DMS 273 treated with DMSO at 0.1 percent for 48 hours (cell line): ENCODE measurements around the gene SLC7A4.

Experiments
- DNase-seq: peaks from one replicate; lab custom pipeline; 2025; lab: John Stamatoyannopoulos, UW

The SLC7A4 gene

GRCh38 chr22:20997536-20998257 is 34.7 kb downstream of the SLC7A4 start:
- no peak for DNase-seq

DNA sequence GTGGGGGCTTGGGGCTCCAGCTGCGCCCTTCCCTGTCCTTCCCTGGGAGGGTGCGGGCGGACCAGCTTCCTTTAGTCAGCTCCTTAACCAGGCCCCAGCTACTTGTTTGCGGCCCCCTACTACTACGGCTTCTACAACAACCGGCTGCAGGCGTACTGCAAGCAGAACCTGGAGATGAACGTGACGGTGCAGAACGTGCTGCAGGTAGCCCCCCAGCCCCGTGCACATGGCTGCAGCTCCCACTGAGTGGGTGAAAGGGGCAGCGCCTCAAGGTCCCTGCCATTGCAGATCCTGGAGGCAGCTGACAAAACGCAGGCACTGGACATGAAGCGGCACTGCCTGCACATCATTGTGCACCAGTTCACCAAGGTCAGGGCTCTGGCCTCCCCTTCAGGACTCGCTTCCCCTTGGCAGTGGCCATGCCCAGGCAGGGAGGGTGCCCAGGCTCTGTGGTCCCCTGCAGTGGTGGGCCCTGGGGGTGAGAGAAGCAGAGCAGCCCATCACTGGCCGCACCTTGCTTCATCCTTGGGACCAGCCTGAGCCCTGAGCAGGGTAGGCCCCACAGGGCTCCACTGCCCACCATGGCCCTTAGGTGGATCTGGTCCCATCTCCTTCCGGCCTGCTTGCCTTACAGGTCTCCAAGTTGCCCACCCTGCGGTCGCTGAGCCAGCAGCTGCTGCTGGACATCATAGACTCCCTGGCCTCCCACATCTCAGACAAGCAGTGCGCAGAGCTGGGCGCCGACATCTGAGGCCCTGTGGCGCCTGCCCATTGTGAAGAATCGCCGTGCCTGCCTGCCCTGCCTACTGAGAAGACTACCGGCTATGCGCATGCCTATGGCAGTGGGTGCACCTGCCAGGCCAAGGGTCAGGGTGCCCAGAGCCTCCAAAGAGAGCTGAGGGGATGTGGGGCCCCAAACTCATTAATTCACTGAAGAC is 35.5 kb downstream of the SLC7A4 start:
- DNase-seq = no peak

- no peak for DNase-seq
Observed at GRCh38 chr22:20996031-20996410, 36.3 kb downstream of the SLC7A4 start.

GRCh38 chr22:20995329-20996030 is 36.9 kb downstream of the SLC7A4 start:
- DNase-seq = no peak

DNA sequence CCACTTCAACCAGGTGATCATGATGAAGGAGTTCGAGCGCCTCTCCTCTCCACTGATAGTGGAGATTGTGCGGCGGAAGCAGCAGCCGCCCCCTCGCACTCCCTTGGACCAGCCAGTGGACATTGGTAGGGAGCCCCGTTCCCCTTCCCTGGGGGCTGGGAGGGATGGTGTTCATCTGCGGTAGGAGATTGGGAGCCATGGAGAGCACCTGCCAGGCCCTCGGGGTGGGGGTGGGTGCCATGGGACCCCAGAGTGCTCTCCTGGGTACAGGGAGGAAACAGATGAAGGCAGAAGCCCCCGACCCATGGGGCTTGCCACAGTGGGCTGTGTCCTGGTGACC is 37.5 kb downstream of the SLC7A4 start:
- no peak for DNase-seq

DNA sequence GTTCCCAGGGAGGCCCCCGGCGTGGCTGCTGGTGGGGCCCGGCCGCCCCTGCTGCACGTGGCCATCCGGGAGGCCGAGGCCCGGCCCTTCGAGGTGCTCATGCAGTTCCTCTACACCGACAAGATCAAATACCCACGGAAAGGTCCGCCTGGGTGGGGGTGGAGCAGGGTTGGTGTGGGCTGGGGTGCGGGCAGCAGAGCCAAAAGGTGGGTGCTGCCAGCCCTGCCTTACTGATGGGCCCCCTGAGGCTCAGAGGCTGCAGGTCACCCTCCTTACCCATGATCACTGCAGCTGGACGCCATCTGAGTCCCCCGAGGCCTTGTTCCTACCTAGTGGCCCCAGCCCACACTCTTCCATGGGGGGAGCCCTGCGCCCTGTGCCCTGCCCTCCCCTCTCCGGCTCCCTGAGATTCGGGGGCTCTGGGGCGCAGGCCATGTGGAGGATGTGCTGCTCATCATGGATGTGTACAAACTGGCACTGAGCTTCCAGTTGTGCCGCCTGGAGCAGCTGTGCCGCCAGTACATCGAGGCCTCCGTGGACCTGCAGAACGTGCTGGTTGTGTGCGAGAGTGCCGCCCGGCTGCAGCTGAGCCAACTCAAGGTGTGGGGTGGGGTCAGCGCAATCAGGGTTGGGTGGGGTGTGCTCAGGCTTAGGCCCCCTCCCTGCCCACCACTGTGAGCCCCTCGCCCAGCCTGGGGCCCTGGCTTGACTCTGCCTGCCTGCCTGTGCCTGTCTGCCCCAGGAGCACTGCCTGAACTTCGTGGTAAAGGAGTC is 38.0 kb downstream of the SLC7A4 start:
- no peak for DNase-seq

DNA sequence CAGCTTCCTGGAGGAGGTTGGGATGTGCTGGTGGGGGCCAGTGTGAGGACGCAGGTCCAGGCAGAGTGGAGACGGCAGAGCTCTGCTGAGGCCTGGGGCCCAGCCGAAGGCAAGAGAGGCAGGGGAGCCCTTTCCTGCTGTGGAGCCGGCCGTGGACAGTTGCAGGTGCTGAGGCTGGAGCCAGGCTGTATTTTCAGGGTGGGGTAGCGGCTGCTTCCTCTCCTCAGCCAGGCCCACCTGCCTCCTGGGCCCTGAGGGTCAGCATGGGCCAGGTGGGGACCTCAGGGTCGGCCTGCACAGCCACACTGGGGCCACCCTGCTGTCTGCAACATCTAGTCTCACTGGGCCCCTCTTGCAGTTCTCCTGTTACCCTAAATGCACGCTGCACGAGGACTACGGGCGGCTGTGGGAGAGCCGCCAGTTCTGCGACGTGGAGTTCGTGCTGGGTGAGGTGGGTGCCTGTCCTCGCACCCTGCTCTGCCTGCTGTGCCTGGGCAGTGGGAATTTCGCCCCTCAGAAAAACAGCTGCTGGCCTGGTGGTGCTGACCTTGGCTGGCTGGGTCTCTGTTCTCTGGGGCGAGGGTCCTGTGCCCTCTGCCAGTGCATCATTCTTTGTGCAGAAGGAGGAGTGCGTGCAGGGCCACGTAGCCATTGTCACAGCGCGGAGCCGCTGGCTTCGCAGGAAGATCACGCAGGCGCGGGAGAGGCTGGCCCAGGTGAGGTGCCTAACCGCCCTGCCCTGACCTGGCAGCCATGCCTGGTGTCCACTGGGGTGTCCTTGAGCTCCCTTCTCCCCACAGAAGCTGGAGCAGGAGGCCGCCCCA is 38.8 kb downstream of the SLC7A4 start:
- no peak for DNase-seq

GRCh38 chr22:20992456-20993303 is 39.7 kb downstream of the SLC7A4 start:
- DNase-seq = no peak

GRCh38 chr22:20992056-20992442 is 40.3 kb downstream of the SLC7A4 start:
- DNase-seq = no peak

DNA sequence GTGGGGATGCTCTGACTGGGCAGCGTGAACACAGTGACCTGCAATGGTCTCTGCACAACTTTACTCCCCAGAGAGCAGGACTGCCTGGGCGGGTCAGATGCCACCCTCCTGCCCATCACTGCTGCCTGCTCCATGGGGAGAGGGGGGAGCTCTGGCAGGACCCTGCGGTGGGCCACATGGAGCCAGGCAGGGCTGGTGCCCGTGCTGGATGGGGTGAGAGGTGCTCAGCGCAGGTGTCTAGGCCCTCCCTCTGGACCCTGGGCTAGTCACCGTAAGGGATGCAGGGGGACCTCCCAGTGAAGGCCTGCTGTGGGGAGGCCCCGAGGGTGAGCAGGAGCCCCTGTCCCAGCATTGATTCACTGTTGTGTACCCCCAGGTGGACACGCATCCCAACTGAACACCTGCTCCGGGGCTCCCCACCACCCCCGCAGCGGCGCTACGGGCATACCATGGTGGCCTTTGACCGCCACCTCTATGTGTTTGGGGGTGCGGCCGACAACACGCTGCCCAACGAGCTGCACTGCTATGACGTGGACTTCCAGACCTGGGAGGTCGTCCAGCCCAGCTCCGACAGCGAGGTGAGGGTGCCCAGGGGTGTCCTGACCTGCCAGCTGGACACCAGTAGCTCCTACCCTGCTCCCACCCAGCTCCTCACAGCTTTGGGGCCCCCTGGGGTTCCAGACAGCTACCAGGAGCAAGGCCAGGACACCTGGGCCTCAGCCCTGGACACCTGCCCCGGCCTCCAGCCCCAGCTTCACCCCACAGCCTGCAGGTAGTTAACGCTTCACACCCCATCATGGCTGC is 40.9 kb downstream of the SLC7A4 start:
- no peak for DNase-seq

GRCh38 chr22:20990184-20991180 is 41.9 kb downstream of the SLC7A4 start:
- DNase-seq = no peak

DNA sequence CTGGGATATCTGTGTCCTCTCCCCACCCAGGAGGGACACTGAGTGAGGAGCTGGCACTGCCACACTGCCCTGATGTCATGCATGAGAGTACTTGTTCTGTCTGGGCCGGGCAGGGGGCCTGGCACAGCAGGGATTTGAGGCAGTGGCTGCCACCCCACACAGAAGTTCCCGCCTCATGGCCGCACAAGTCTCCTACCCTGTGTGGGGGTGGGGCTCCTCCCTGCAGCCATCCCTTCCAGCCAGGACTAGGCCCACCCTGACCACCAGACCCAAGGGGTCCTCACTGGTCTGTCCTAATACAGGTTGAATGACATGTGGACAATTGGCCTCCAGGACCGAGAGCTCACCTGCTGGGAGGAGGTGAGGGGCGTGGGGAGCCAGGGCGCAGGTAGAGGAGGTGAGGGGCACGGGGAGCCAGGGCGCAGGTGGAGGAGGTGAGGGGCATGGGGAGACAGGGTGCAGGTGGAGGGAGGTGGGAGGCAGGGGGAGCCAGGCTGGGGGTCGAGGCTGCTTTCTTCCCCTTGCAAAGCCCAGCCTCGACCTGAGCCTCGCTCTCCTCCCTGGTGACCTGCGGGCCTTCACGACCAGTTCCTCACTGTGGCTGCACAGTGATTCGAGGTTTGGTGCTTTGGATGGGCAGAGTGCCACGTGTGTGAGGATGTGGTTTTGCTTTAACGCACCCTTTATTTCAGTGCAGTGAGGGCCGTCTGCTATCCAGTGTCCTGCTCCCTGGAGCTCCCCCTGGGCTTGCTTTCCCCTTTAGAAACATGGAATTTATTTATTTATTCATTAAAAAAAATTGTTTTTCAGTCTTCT is 42.8 kb downstream of the SLC7A4 start:
- DNase-seq = no peak

- DNase-seq = no peak
Observed at GRCh38 chr22:20988573-20989322, 43.6 kb downstream of the SLC7A4 start.

GRCh38 chr22:20987375-20987774 is 45.0 kb downstream of the SLC7A4 start:
- DNase-seq = no peak

- DNase-seq = no peak
Observed at GRCh38 chr22:20986365-20986764, 46.0 kb downstream of the SLC7A4 start.

DNA sequence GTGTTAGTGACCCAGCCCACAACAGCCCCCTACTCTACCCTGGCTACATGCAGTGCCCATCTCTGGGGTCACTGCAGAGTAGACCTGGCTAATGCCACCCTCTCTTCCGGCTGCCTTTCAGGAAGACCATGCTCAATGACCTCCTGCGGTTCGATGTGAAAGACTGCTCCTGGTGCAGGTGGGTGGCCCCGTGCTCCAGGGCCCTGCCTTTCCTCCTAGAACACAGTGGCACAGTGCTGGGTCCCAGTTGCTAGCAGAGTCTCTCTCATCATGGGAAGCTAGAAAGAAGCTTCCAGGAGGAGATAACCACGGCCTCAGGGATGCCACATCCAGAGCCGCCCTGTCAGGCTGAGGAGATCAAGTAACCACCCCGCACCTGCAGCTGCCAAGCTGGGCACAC is 46.6 kb downstream of the SLC7A4 start:
- no peak for DNase-seq
